DND-41 (cell line): ENCODE measurements around the gene C19orf47.
"Not testable (repeated sequence)": the region's sequence is repeated elsewhere in the genome, so short reads cannot be mapped to it uniquely, and the experiment has no call there.

ENCODE experiments used
- ATAC-seq: fragments of 200-7000 bp; cut with Tn5 transposase; 3 replicates; pipeline ENCODE4 v1.9.1; 2021; ENCODE audit warnings: low read depth; ENCODE audit not compliant: insufficient read depth
- DNase-seq: peaks from one replicate; pipeline ENCODE4 v3.0.0-alpha.2; 2020
- H2AFZ ChIP-seq: 2 replicates; pipeline ENCODE4 v1.6.0; 2012; ENCODE audit warnings: low read depth, low read length
- H3K27ac ChIP-seq: 2 replicates; pipeline ENCODE4 v1.5.1; 2012; ENCODE audit warnings: low read length, inconsistent platforms
- H3K27me3 ChIP-seq: fragments of 200-600 bp; sonication (generic); 2 replicates; pipeline ENCODE4 v1.6.0; 2012; ENCODE audit warnings: low read length, mild to moderate bottlenecking, inconsistent platforms; ENCODE audit not compliant: insufficient read depth, poor library complexity
- H3K36me3 ChIP-seq: 2 replicates; pipeline ENCODE4 v1.5.1; 2012; ENCODE audit warnings: low read length, inconsistent platforms; ENCODE audit not compliant: insufficient read depth
- H3K4me1 ChIP-seq: 2 replicates; pipeline ENCODE4 v1.5.1; 2012; ENCODE audit warnings: mild to moderate bottlenecking, low read length; ENCODE audit not compliant: insufficient read depth
- H3K4me2 ChIP-seq: 2 replicates; pipeline ENCODE4 v1.6.0; 2012; ENCODE audit warnings: mild to moderate bottlenecking, moderate library complexity, low read length, inconsistent platforms; ENCODE audit not compliant: insufficient read depth
- H3K4me3 ChIP-seq, 2 experiments: fragments of 200-600 bp in 1 of 2; shearing (Covaris generic) in 1 of 2; 2 replicates each; pipeline ENCODE4 v1.5.1; 2012 to 2016; ENCODE audit warnings: inconsistent platforms in 2 of 2, low read length in 2 of 2, mild to moderate bottlenecking in 2 of 2, low read depth in 1 of 2, moderate library complexity in 1 of 2
- H3K79me2 ChIP-seq: 2 replicates; pipeline ENCODE4 v1.6.0; 2012; ENCODE audit warnings: low read length, inconsistent platforms; ENCODE audit not compliant: insufficient read depth
- H3K9ac ChIP-seq: 2 replicates; pipeline ENCODE4 v1.6.0; 2012; ENCODE audit warnings: low read depth, mild to moderate bottlenecking, inconsistent platforms, low read length, moderate library complexity
- H3K9me3 ChIP-seq: 2 replicates; pipeline ENCODE4 v1.5.1; 2012; ENCODE audit warnings: low read length, moderate library complexity, mild to moderate bottlenecking, inconsistent platforms; ENCODE audit not compliant: insufficient read depth, severe bottlenecking
- H4K20me1 ChIP-seq: 2 replicates; pipeline ENCODE4 v1.6.0; 2012; ENCODE audit warnings: low read length; ENCODE audit not compliant: insufficient read depth
- EZH2 ChIP-seq: IDR thresholded peaks from 3 replicates; pipeline ENCODE4 v1.6.1; 2012; ENCODE audit warnings: borderline replicate concordance, low read depth, mild to moderate bottlenecking, moderate library complexity, low read length, inconsistent platforms; ENCODE audit not compliant: severe bottlenecking
- TF ChIP-seq, protein P1 (sequence below): IDR thresholded peaks from 2 replicates; pipeline ENCODE4 v1.5.1; 2012; ENCODE audit warnings: borderline replicate concordance, low read length, moderate library complexity, mild to moderate bottlenecking; ENCODE audit not compliant: poor library complexity, severe bottlenecking; ENCODE audit errors: extremely low read depth

The C19orf47 gene

DNA sequence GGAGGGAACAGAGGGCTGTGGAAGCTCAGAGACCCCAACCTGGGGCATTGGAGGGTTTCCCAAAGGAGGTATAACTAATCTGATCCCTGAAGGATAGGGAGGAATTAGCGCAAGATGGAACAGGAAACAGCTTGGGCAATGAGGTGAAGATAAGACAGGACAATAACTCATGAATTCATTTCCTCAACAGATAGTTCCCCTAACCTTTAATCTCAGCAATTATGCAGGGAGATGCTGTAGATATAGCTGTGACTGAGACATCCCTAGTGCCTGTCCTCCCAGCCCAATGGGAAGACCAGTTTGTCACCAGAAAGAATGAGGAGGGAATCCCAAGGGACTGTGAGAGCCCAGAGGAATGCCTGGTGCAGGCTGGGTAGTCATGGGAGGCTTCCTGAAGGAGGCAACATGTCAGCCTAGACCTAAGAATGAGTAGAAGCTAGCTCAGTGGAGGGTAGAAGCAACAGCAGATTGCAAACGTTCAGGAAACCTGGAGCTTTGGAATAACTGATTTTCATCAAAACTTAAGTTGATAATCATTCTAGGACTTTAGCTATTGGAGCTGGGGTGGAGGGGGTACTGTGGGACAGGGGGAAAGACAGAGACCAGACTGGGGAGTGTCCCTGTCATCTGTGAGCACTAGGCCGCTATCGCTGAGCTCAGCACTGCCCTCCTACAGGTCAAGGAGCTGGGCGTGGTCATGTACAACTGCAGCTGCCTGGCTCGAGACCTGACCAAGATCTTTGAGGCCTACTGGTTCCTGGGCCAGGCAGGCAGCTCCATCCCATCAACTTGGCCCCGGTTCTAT is 23.0 kb upstream of the C19orf47 start:
- no peaks in the 10 kb centered on the region for H4K20me1 ChIP-seq
- no peaks in the 10 kb centered on the region for H3K4me1 ChIP-seq
- no peak overlapping the region for H2AFZ ChIP-seq
- TF ChIP-seq, protein P1, sequence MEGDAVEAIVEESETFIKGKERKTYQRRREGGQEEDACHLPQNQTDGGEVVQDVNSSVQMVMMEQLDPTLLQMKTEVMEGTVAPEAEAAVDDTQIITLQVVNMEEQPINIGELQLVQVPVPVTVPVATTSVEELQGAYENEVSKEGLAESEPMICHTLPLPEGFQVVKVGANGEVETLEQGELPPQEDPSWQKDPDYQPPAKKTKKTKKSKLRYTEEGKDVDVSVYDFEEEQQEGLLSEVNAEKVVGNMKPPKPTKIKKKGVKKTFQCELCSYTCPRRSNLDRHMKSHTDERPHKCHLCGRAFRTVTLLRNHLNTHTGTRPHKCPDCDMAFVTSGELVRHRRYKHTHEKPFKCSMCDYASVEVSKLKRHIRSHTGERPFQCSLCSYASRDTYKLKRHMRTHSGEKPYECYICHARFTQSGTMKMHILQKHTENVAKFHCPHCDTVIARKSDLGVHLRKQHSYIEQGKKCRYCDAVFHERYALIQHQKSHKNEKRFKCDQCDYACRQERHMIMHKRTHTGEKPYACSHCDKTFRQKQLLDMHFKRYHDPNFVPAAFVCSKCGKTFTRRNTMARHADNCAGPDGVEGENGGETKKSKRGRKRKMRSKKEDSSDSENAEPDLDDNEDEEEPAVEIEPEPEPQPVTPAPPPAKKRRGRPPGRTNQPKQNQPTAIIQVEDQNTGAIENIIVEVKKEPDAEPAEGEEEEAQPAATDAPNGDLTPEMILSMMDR: no peak
- TF ChIP-seq EZH2: no peak
- no peak overlapping the region for H3K4me2 ChIP-seq
- no peak overlapping the region for H3K4me3 ChIP-seq
- no peaks in the 10 kb centered on the region for H3K79me2 ChIP-seq
- ATAC-seq (no peak), DNase-seq (no peak)
- H3K27me3 ChIP-seq: no peaks in the 10 kb centered on the region
- no peak overlapping the region for H3K9ac ChIP-seq
- no peak overlapping the region for H3K27ac ChIP-seq
- H3K36me3 ChIP-seq: peaks cover 25% of the 10 kb centered on the region
- H3K9me3 ChIP-seq: no peaks in the 10 kb centered on the region

GRCh38 chr19:40370253-40370652 is 22.1 kb upstream of the C19orf47 start:
- not testable (repeated sequence) for H3K27me3 ChIP-seq, H3K4me1 ChIP-seq, H3K9ac ChIP-seq, H3K4me2 ChIP-seq, H2AFZ ChIP-seq, H3K27ac ChIP-seq, ATAC-seq, DNase-seq, H4K20me1 ChIP-seq, H3K79me2 ChIP-seq, H3K9me3 ChIP-seq, H3K4me3 ChIP-seq
- peaks cover 25% of the 10 kb centered on the region for H3K36me3 ChIP-seq

- DNase-seq: no peak
Measured at GRCh38 chr19:40369797-40370196, 21.6 kb upstream of the C19orf47 start.

More at GRCh38 chr19:40369797-40370196, 21.6 kb upstream of the C19orf47 start:
- no peak overlapping the region for H3K4me2 ChIP-seq
- H3K27me3 ChIP-seq: no peaks in the 10 kb centered on the region
- TF ChIP-seq, protein P1: no peak
- TF ChIP-seq EZH2: no peak
- no peak overlapping the region for H3K9ac ChIP-seq
- H3K9me3 ChIP-seq: no peaks in the 10 kb centered on the region
- ATAC-seq: no peak
- no peaks in the 10 kb centered on the region for H4K20me1 ChIP-seq
- no peaks in the 10 kb centered on the region for H3K79me2 ChIP-seq
- no peak overlapping the region for H3K27ac ChIP-seq
- no peaks in the 10 kb centered on the region for H3K4me1 ChIP-seq
- peaks cover 25% of the 10 kb centered on the region for H3K36me3 ChIP-seq
- no peak overlapping the region for H2AFZ ChIP-seq
- H3K4me3 ChIP-seq: no peak overlapping the region
